Lung (tissue), 12 donors: ENCODE results near the gene RIMS4. TPM values are rescaled to one million over a fixed set of nuclear protein-coding genes. Genes with fewer than 3 reads are reported as not detected.

ENCODE experiments used
- ATAC-seq: fragments of 200-7000 bp; cut with Tn5 transposase; one replicate; pipeline ENCODE4 v1.9.1; 2020; ENCODE audit warnings: moderate number of reproducible peaks; ENCODE audit not compliant: insufficient read depth, low FRiP score
- DNase-seq, 3 donors: peaks; one replicate each; pipeline ENCODE4 v3.0.0-alpha.2; 2013 to 2017
- H3K27ac ChIP-seq, 2 donors: one replicate each; pipeline ENCODE4 v1.5.1; 2013; ENCODE audit warnings: mild to moderate bottlenecking in 2 of 2, moderate library complexity in 2 of 2, control low read depth in 1 of 2, inconsistent platforms in 1 of 2, low read depth in 1 of 2, low read length in 1 of 2
- H3K27me3 ChIP-seq, 3 donors: one replicate each; pipeline ENCODE4 v1.5.1; 2013; ENCODE audit warnings: low read length in 2 of 3; ENCODE audit not compliant: control insufficient read depth in 3 of 3, insufficient read depth in 3 of 3
- H3K36me3 ChIP-seq, 4 donors: one replicate each; pipeline ENCODE4 v1.5.1; 2013; ENCODE audit warnings: low read length in 4 of 4, mild to moderate bottlenecking in 1 of 4, moderate library complexity in 1 of 4; ENCODE audit not compliant: control insufficient read depth in 4 of 4, insufficient read depth in 4 of 4
- H3K4me1 ChIP-seq, 5 donors: one replicate each; pipeline ENCODE4 v1.5.1; 2013; ENCODE audit warnings: low read length in 5 of 5, mild to moderate bottlenecking in 2 of 5, moderate library complexity in 1 of 5; ENCODE audit not compliant: control insufficient read depth in 5 of 5, insufficient read depth in 5 of 5
- H3K4me3 ChIP-seq: one replicate; pipeline ENCODE4 v1.5.1; 2013; ENCODE audit warnings: mild to moderate bottlenecking, control low read depth, moderate library complexity
- H3K9ac ChIP-seq, 2 donors: one replicate each; pipeline ENCODE4 v1.5.1; 2013; ENCODE audit warnings: low read length in 2 of 2, control low read depth in 1 of 2; ENCODE audit not compliant: insufficient read depth in 1 of 2
- H3K9me3 ChIP-seq, 4 donors: one replicate each; pipeline ENCODE4 v1.5.1; 2013; ENCODE audit warnings: low read length in 3 of 4, mild to moderate bottlenecking in 1 of 4, moderate library complexity in 1 of 4; ENCODE audit not compliant: control insufficient read depth in 4 of 4, insufficient read depth in 3 of 4
- CTCF ChIP-seq: IDR thresholded peaks from 2 replicates; pipeline ENCODE4 v1.5.1; 2012; ENCODE audit warnings: mild to moderate bottlenecking; ENCODE audit errors: control extremely low read depth, extremely low read depth
- WGBS, 2 donors: extraction: QIAGEN DNeasy Blood & Tissue Kit; methylation state at CpG; one replicate each; pipeline ENCODE4 v1.1.7; 2013; 5-methylcytosine and 5-hydroxymethylcytosine counted together
- polyA plus RNA-seq, 2 donors: library from polyadenylated mRNA; stranded (reverse); fragments of 200-250 nt; gene quantifications; one replicate each; pipeline ENCODE4 v1.2.1, GENCODE V29; 2013
- total RNA-seq, 2 donors: library from RNA; depleted of rRNA in 1 of 2; stranded (reverse); fragments of >200 nt in 1 of 2; gene quantifications; one replicate each; pipeline ENCODE4 v1.2.1, GENCODE V29; 2014 to 2021
- donor health status: control.
- donor health status: control.
- donor health status: Bipolar disorder and iron deficiency.
- donor health status: healthy.
- donor health status: DM: yes; HTN: yes; CAD: no.

Gene RIMS4
- total and polyA plus RNA-seq, 4 donors = 0.43 to 5.6 (median 1.6) TPM

- ATAC-seq = peak; percentile 59
- TF ChIP-seq CTCF = peak; percentile 67
- H3K36me3 ChIP-seq = no peaks in the 10 kb centered on the region
- H3K27me3 ChIP-seq = no peaks in the 10 kb centered on the region
- peaks cover 0 to 7% (median 4%) of the 10 kb centered on the region in 5 donors for H3K4me1 ChIP-seq
- DNase-seq = peak; percentile 76 to 81 (median 77)
- no peak overlapping the region for H3K9ac ChIP-seq
- no peaks in the 10 kb centered on the region for H3K9me3 ChIP-seq
- no peak overlapping the region for H3K27ac ChIP-seq
- WGBS, 2 donors = 29 to 33% methylated on average over 7 of the region's 7 CpGs
- no peak overlapping the region for H3K4me3 ChIP-seq
These were observed 76.8 kb downstream of the RIMS4 start for GRCh38 chr20:44733341-44734069.

DNA sequence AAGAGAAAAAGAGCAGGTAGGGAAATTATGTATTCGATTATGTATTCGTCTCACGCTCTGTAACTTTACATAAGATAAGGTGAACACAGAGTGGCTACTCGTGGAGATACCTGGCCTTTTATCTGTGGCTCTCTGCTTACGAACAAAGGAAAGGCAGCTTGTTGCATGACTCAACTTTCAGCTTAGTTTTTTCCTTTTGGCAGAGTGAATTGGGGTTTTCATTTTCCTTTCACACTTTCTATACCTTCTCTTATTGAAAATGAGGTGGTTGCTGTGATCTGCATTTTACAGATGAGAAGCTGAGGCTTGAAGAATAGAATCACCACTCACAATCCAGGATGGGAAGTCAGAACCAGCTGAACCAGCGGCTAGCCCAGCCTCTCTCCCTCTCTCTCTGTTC is 78.0 kb downstream of the RIMS4 start:
- no peaks in the 10 kb centered on the region for H3K9me3 ChIP-seq
- ATAC-seq (no peak), DNase-seq (no peak)
- H3K27me3 ChIP-seq = no peaks in the 10 kb centered on the region
- no peak overlapping the region for H3K4me3 ChIP-seq
- no peak overlapping the region for H3K27ac ChIP-seq
- H3K9ac ChIP-seq = no peak overlapping the region
- H3K4me1 ChIP-seq = peaks cover 0 to 7% (median 4%) of the 10 kb centered on the region in 5 donors
- no peaks in the 10 kb centered on the region for H3K36me3 ChIP-seq
- WGBS, 2 donors = 73 to 76% methylated on average over 6 of the region's 6 CpGs
- no peak for TF ChIP-seq CTCF

DNA sequence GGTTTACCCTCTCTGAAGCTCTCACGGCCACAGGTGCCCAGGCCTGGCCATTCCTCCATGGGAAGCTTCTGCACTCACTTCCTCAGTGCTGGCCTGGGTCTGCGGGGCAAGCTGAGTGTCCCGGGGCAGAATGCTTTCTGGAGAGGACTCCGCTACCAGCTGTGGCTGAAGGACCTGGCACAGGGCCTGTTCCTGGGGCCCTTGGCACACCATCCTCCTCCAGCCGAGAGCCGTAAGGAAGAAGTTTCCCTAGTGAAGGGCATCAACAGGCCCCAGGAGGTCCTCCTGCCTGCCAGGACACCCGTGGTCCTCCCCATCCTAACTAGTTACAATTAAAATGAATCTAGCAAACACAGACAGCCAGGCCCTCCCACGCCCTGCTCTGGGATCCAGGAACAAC is 78.7 kb downstream of the RIMS4 start:
- DNase-seq (no peak), ATAC-seq (no peak)
- 63 to 90% methylated on average over 8 of the region's 8 CpGs for WGBS, 2 donors
- peak overlapping the region in 1 of 2 donors; percentile 64 for H3K27ac ChIP-seq
- TF ChIP-seq CTCF = no peak
- no peaks in the 10 kb centered on the region for H3K27me3 ChIP-seq
- H3K36me3 ChIP-seq = no peaks in the 10 kb centered on the region
- no peak overlapping the region for H3K4me3 ChIP-seq
- H3K9me3 ChIP-seq = no peaks in the 10 kb centered on the region
- peaks cover 0 to 7% (median 4%) of the 10 kb centered on the region in 5 donors for H3K4me1 ChIP-seq
- no peak overlapping the region for H3K9ac ChIP-seq
